Measurements from ENCODE around the gene DNHD1.

DNHD1 gene

DNA sequence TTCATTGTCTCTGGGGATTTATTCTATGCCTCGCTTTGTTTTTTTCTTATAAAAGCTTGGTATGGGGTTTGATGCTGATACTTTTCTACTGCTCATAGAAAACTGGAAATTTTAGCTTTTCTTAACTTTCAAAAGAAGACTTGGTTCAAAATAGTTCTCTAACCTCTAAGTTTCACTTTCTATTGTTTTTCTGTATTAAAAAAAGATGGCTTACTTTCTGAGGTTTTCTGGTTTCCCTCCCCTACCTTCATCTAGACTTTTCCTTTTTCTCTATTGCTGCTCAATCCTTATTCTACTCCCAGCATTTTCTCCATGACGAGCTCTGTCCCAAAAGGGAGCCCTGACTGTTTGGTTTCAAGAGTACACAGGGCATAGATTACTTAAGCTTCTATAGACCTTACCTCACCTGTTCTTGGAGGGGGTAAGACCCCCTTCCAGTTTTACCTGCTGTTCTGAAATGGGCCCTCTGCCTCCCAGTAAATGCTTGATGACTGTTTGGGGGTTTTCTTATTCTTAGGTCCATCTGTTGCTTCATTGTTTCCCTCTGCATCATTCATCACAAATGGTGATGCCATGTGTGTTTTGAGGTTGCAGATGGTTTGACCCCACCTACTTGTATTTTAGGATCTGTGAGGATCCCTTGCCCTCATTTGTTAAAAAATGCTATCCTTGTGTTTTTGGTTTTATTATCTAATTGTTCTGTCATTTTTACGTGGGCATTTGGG is 29.5 kb downstream of the DNHD1 start:
- no peak for DNase-seq (ENCODE audit: extremely low spot score, insufficient read length, low read depth)
- no peak for FAIRE-seq

DNA sequence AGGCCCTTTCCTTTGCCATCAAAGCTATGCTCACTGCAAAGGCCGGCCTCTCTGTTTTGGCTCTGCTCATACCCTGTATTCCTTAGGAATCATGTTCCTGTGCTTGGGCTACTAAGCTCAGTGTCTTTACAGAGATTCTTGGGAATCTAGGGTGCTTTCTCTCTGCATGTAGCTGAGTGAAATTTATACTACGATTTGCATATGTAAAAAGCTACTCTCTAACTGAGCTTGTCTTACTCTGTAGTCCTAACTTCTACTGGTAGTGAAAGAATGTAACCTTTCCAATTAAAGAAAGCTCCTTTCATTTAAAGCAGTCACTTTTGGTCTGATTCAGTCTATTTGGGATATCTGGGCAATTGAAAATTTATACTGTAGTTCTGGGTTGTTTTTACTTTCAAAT is 32.2 kb downstream of the DNHD1 start:
- DNase-seq (ENCODE audit: extremely low spot score, insufficient read length, low read depth) (no peak), FAIRE-seq (no peak)

GRCh38 chr11:6530848-6531247 is 33.8 kb downstream of the DNHD1 start:
- FAIRE-seq (no peak), DNase-seq (ENCODE audit: extremely low spot score, insufficient read length, low read depth) (no peak)

DNA sequence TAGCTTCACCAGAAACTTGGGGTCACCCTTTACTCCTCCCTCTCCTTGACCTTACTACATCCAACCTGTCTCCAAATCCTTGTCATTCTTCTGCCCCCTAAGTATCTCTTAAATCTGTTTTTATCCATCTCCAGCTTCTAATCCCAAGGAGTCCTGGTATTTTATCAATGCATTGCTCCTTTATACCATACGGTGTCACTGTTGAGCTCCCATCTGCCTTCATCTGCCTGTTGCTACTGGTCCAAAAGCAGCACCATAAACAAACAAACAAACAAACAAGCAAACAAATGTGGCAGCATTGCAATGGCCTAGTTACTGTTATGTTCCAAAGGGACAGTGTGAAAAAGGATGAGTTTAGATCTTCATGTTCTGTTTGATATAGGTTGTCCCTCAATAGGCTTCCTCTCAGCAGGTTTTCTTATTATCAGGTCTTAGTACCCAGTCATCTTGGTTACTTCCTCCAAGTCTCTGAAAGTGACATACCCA is 34.2 kb downstream of the DNHD1 start:
- DNase-seq (ENCODE audit: extremely low spot score, insufficient read length, low read depth) (peak; percentile 15), FAIRE-seq (peak; percentile 80)

GRCh38 chr11:6538456-6538855 is 41.4 kb downstream of the DNHD1 start:
- no peak for FAIRE-seq
- no peak for DNase-seq (ENCODE audit: extremely low spot score, insufficient read length, low read depth)

DNA sequence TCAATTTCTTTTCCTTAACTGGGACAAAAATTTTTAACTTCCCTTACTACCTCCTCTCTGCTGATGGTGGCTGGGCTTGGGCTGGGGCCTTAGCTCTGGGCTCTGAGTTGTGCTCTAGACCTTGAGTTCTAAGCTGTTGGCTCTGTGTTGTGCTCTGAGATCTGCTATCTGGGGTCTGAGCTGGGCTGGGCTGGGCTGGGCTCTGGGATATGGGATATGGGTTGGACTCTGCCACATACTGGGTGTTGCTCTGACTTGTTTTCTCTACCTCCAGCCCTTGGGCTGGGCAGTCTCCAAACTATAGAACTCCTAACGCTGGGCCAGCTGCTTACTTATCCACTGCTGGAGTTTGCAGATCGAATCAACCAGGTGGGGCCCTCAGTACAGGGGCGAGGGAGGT is 41.9 kb downstream of the DNHD1 start:
- DNase-seq (ENCODE audit: extremely low spot score, insufficient read length, low read depth) (no peak), FAIRE-seq (no peak)

GRCh38 chr11:6539748-6540268 is 42.7 kb downstream of the DNHD1 start:
- no peak for FAIRE-seq
- no peak for DNase-seq (ENCODE audit: extremely low spot score, insufficient read length, low read depth)

DNA sequence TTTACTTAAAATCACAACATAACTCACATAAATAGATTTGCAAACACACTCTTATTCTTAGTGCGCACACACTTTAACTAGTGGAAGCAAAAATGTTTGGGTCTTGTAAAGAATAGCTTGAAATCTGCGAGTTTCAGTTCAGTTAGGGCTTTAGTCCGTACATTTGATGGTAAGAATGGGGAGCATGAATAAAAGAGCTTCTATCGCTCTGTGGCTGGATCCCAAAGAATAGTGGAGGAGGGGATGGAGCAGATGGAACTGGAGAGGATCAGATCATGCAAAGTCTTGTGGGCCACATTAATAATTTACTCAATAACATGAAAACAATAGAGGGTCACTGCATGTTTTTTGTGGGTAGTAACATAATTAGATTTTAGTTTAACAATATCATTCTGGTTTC is 44.3 kb downstream of the DNHD1 start:
- no peak for DNase-seq (ENCODE audit: extremely low spot score, insufficient read length, low read depth)
- FAIRE-seq: no peak

GRCh38 chr11:6542727-6543126 is 45.6 kb downstream of the DNHD1 start:
- no peak for DNase-seq (ENCODE audit: extremely low spot score, insufficient read length, low read depth)
- no peak for FAIRE-seq

GRCh38 chr11:6544921-6545850 is 48.1 kb downstream of the DNHD1 start:
- DNase-seq (ENCODE audit: extremely low spot score, insufficient read length, low read depth) (no peak), FAIRE-seq (no peak)

GRCh38 chr11:6545917-6546605 is 49.0 kb downstream of the DNHD1 start:
- FAIRE-seq: no peak

GRCh38 chr11:6546735-6547134 is 49.7 kb downstream of the DNHD1 start:
- DNase-seq (ENCODE audit: extremely low spot score, insufficient read length, low read depth) (no peak), FAIRE-seq (no peak)

More at GRCh38 chr11:6545917-6546605, 49.0 kb downstream of the DNHD1 start:
- no peak for DNase-seq (ENCODE audit: extremely low spot score, insufficient read length, low read depth)

GRCh38 chr11:6547177-6547576 is 50.1 kb downstream of the DNHD1 start:
- FAIRE-seq: no peak
- no peak for DNase-seq (ENCODE audit: extremely low spot score, insufficient read length, low read depth)

- FAIRE-seq (no peak), DNase-seq (ENCODE audit: extremely low spot score, insufficient read length, low read depth) (no peak)
Observed at GRCh38 chr11:6548121-6548520, 51.0 kb downstream of the DNHD1 start.

DNA sequence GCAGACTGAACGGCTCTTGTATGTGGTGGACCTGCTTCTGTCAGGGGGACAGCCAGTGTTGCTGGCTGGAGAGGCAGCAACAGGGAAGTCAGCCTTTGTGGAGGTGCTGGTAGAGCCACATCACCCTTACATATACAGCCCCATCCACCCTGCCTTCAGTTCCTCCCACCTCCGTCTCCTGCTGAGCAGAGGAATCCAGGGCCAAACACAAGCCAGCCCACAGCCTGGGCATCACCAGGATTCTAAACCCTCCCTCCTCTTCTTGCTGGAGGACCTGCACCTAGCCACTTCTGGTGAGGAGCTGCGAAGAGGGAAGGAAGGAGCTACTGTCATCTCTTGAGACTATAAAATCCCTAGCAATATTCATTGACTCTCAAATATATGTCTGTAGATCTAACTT is 51.6 kb downstream of the DNHD1 start:
- DNase-seq (ENCODE audit: extremely low spot score, insufficient read length, low read depth) (no peak), FAIRE-seq (no peak)

DNA sequence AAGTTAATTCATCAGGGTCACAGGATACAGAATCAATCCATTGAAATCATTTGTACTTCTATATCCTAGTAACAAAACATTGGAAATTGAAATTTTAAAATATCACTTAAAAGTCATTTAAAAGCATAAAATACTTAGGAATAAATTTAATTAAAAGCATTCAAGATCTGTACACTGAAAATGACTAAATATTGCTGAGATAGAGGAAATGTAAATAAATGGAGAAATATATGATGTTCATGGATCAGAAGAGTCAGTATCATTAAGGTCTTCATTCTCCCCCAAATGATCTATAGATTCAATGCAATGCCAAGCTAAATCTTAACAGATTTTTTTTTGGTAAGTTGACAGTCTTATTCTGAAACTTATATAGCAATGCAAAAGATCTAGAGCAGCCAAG is 56.6 kb downstream of the DNHD1 start:
- DNase-seq (ENCODE audit: extremely low spot score, insufficient read length, low read depth): no peak
- no peak for FAIRE-seq

- DNase-seq (ENCODE audit: extremely low spot score, insufficient read length, low read depth): no peak
- no peak for FAIRE-seq
Observed at GRCh38 chr11:6554828-6555706, 58.0 kb downstream of the DNHD1 start.

DNA sequence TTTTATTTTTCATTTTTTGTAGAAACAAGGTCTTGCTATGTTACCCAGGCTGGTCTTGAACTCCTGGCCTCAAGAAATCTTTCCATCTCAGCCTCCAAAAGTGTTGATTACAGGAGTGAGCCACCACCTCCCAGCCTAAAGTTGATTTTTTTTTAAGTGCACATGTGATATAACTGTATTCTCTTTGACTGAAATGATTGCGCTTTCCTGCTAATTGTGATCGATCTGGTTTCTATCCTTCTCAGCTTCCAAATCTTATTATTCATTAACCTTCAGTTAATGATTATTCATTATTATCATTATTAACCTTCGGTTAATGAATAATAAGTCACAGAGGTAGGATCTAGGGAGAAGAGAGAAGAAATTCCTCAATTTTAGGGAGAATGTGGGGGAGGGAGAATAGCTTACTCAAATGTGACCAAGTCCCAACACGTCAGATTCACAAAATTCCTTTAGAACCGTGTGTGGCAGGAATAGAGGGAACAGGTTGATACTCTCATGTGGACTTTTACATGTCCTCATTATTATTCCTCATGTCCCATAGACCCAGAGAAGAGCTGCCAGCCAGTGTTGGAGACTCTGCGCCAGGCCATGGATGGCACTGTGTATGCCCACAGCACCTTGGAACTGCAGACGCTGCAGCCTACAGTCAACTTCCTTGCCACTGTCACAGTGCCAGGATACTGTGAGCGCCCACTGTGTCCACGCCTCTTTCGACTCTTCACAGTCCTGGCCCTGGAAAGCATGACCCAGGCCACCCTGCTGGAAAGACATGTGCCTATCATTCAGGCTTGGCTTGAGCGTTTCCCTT is 59.3 kb downstream of the DNHD1 start:
- no peak for FAIRE-seq

GRCh38 chr11:6557063-6557462 is 60.0 kb downstream of the DNHD1 start:
- no peak for DNase-seq (ENCODE audit: extremely low spot score, insufficient read length, low read depth)
- no peak for FAIRE-seq

More for the DNA sequence above, 59.3 kb downstream of the DNHD1 start:
- DNase-seq (ENCODE audit: extremely low spot score, insufficient read length, low read depth): no peak

Measured in GM18507 (cell line).